Glutamatergic neuron (in vitro differentiated cells): ENCODE measurements around the gene FNTB. TPM values are rescaled to one million over a fixed set of nuclear protein-coding genes. Genes with fewer than 3 reads are reported as not detected.

ENCODE experiments used
- DNase-seq: peaks from one replicate; pipeline ENCODE4 v3.0.0; 2022
- H3K27ac Mint-ChIP-seq: one replicate; pipeline ENCODE4 v1.8.0; 2020; ENCODE audit warnings: mild to moderate bottlenecking, mixed read lengths, inconsistent platforms; ENCODE audit not compliant: unreplicated experiment
- H3K27me3 Mint-ChIP-seq: one replicate; pipeline ENCODE4 v1.8.0; 2020; ENCODE audit warnings: mild to moderate bottlenecking, moderate library complexity, mixed read lengths, inconsistent platforms; ENCODE audit not compliant: unreplicated experiment
- H3K36me3 Mint-ChIP-seq: one replicate; pipeline ENCODE4 v1.8.0; 2020; ENCODE audit warnings: mild to moderate bottlenecking, mixed read lengths, inconsistent platforms; ENCODE audit not compliant: unreplicated experiment
- H3K4me1 Mint-ChIP-seq: one replicate; pipeline ENCODE4 v1.8.0; 2020; ENCODE audit warnings: mild to moderate bottlenecking, low read depth, mixed read lengths, inconsistent platforms; ENCODE audit not compliant: unreplicated experiment
- H3K4me3 Mint-ChIP-seq: one replicate; pipeline ENCODE4 v1.8.0; 2020; ENCODE audit warnings: mild to moderate bottlenecking, mixed read lengths, inconsistent platforms; ENCODE audit not compliant: unreplicated experiment
- H3K9me3 Mint-ChIP-seq: one replicate; pipeline ENCODE4 v1.8.0; 2020; ENCODE audit warnings: mild to moderate bottlenecking, moderate library complexity, mixed read lengths, inconsistent platforms; ENCODE audit not compliant: unreplicated experiment
- CTCF ChIP-seq: fragments of 200-600 bp; sonication (generic); IDR thresholded peaks from one replicate; pipeline ENCODE4 v1.5.0; 2021; ENCODE audit not compliant: partially characterized antibody, unreplicated experiment
- total RNA-seq: library from RNA; stranded (reverse); fragmentation: NEBNext Ultra II Directional; extraction: Animal tissue kit (Norgen Biotek cat#: 25700); gene quantifications from one replicate; pipeline ENCODE4 v1.2.1, GENCODE V29; 2021; ENCODE audit not compliant: unreplicated experiment

FNTB gene
- total RNA-seq, 1 donor from 2014 or later: 15.2 TPM

GRCh38 chr14:65045006-65045405, 58.3 kb downstream of the FNTB start:
- Mint-ChIP-seq H3K9me3 (no peaks in the 10 kb centered on the region), H3K4me1 (no peaks in the 10 kb centered on the region), H3K36me3 (no peaks in the 10 kb centered on the region), H3K27me3 (peaks cover 2% of the 10 kb centered on the region), H3K27ac (no peak overlapping the region), H3K4me3 (no peak overlapping the region)
- no peak for TF ChIP-seq CTCF
- no peak for DNase-seq

GRCh38 chr14:65045709-65046108, 59.0 kb downstream of the FNTB start:
- H3K4me3 Mint-ChIP-seq: no peak overlapping the region

GRCh38 chr14:65052832-65053231, 66.1 kb downstream of the FNTB start:
- Mint-ChIP-seq H3K9me3 (no peaks in the 10 kb centered on the region), H3K4me1 (no peaks in the 10 kb centered on the region), H3K27me3 (no peaks in the 10 kb centered on the region), H3K36me3 (no peaks in the 10 kb centered on the region), H3K27ac (no peak overlapping the region), H3K4me3 (no peak overlapping the region)
- no peak for TF ChIP-seq CTCF
- no peak for DNase-seq

More at GRCh38 chr14:65045709-65046108, 59.0 kb downstream of the FNTB start:
- TF ChIP-seq CTCF: no peak
- no peaks in the 10 kb centered on the region for H3K9me3 Mint-ChIP-seq
- H3K4me1 Mint-ChIP-seq: no peaks in the 10 kb centered on the region
- no peaks in the 10 kb centered on the region for H3K36me3 Mint-ChIP-seq
- H3K27me3 Mint-ChIP-seq: peaks cover 2% of the 10 kb centered on the region
- H3K27ac Mint-ChIP-seq: no peak overlapping the region
- no peak for DNase-seq

GRCh38 chr14:65053466-65053865, 66.8 kb downstream of the FNTB start:
- H3K27me3 Mint-ChIP-seq: no peaks in the 10 kb centered on the region
- H3K9me3 Mint-ChIP-seq: no peaks in the 10 kb centered on the region
- H3K4me1 Mint-ChIP-seq: no peaks in the 10 kb centered on the region
- DNase-seq: no peak
- H3K4me3 Mint-ChIP-seq: no peak overlapping the region
- H3K27ac Mint-ChIP-seq: no peak overlapping the region
- no peaks in the 10 kb centered on the region for H3K36me3 Mint-ChIP-seq
- TF ChIP-seq CTCF: no peak

GRCh38 chr14:65054471-65055085, 67.9 kb downstream of the FNTB start:
- DNase-seq: no peak
- no peaks in the 10 kb centered on the region for H3K4me1 Mint-ChIP-seq
- no peak overlapping the region for H3K27ac Mint-ChIP-seq
- H3K9me3 Mint-ChIP-seq: no peaks in the 10 kb centered on the region
- H3K4me3 Mint-ChIP-seq: no peak overlapping the region
- H3K36me3 Mint-ChIP-seq: no peaks in the 10 kb centered on the region
- TF ChIP-seq CTCF: no peak
- H3K27me3 Mint-ChIP-seq: no peaks in the 10 kb centered on the region
